GM23338 (cell line): ENCODE measurements around the gene NINJ2. TPM values are rescaled to one million over a fixed set of nuclear protein-coding genes. Genes with fewer than 3 reads are reported as not detected.
A peak's percentile ranks its signal among the peaks of the same experiment; 100 is the strongest.

Experiments used
- ATAC-seq: fragments of 200-7000 bp; cut with Tn5 transposase; 3 replicates; pipeline ENCODE4 v1.9.1; 2020
- DNase-seq: peaks from one replicate; pipeline ENCODE4 v3.0.0-alpha.2; 2015; ENCODE audit warnings: low spot score
- H2AFZ ChIP-seq: fragments of 200-600 bp; sonication (generic); 2 replicates; pipeline ENCODE4 v1.8.0; 2016; ENCODE audit warnings: antibody characterized with exemption, mild to moderate bottlenecking, moderate library complexity
- H3F3A ChIP-seq: fragments of 200-600 bp; sonication (generic); replicated peaks from 2 replicates; pipeline ENCODE4 v1.8.0; 2017; ENCODE audit warnings: antibody characterized with exemption, mixed run types, low read depth
- H3K27ac ChIP-seq: fragments of 200-600 bp; sonication (generic); 2 replicates; pipeline ENCODE4 v1.6.1; 2016; ENCODE audit warnings: low read depth
- H3K27me3 ChIP-seq: fragments of 200-600 bp; sonication (generic); 2 replicates; pipeline ENCODE4 v1.8.0; 2016; ENCODE audit warnings: mild to moderate bottlenecking, mixed run types, moderate library complexity; ENCODE audit not compliant: insufficient read depth
- H3K36me3 ChIP-seq: fragments of 200-600 bp; sonication (generic); 2 replicates; pipeline ENCODE4 v1.8.0; 2016; ENCODE audit warnings: mild to moderate bottlenecking; ENCODE audit not compliant: insufficient read depth
- H3K4me1 ChIP-seq: fragments of 200-600 bp; sonication (generic); 2 replicates; pipeline ENCODE4 v1.8.0; 2016; ENCODE audit warnings: mild to moderate bottlenecking, moderate library complexity; ENCODE audit not compliant: insufficient read depth
- H3K4me2 ChIP-seq: fragments of 200-600 bp; sonication (generic); 2 replicates; pipeline ENCODE4 v1.7.1; 2017; ENCODE audit warnings: mixed run types
- H3K4me3 ChIP-seq: fragments of 200-600 bp; sonication (generic); 2 replicates; pipeline ENCODE4 v1.6.1; 2016; ENCODE audit warnings: mixed run types
- H3K79me2 ChIP-seq: fragments of 200-600 bp; sonication (generic); replicated peaks from 2 replicates; pipeline ENCODE4 v1.8.0; 2017; ENCODE audit warnings: mild to moderate bottlenecking; ENCODE audit not compliant: insufficient read depth
- H3K9me2 ChIP-seq: fragments of 200-600 bp; sonication (generic); 2 replicates; pipeline ENCODE4 v1.8.0; 2017; ENCODE audit not compliant: insufficient read depth
- H4K20me1 ChIP-seq: fragments of 200-600 bp; sonication (generic); replicated peaks from 2 replicates; pipeline ENCODE4 v1.8.0; 2017; ENCODE audit warnings: mild to moderate bottlenecking; ENCODE audit not compliant: insufficient read depth
- H3K27ac Mint-ChIP-seq: 2 replicates; pipeline ENCODE4 v1.8.0; 2020; ENCODE audit warnings: inconsistent platforms, mild to moderate bottlenecking, moderate library complexity, mixed read lengths
- H3K27me3 Mint-ChIP-seq: 3 replicates; pipeline ENCODE4 v1.8.0; 2022; ENCODE audit warnings: low read depth, mild to moderate bottlenecking, moderate library complexity, mixed read lengths, inconsistent platforms; ENCODE audit not compliant: insufficient read depth, poor library complexity
- H3K36me3 Mint-ChIP-seq: 3 replicates; pipeline ENCODE4 v1.8.0; 2021; ENCODE audit warnings: low read depth, mild to moderate bottlenecking, inconsistent platforms, moderate library complexity, mixed read lengths
- H3K4me1 Mint-ChIP-seq: 3 replicates; pipeline ENCODE4 v1.8.0; 2020; ENCODE audit warnings: mild to moderate bottlenecking, inconsistent platforms, mixed read lengths
- H3K4me3 Mint-ChIP-seq: 3 replicates; pipeline ENCODE4 v1.8.0; 2021; ENCODE audit warnings: moderate library complexity, mild to moderate bottlenecking, inconsistent platforms, mixed read lengths
- H3K9me3 Mint-ChIP-seq: 3 replicates; pipeline ENCODE4 v1.8.0; 2020; ENCODE audit warnings: moderate library complexity, mild to moderate bottlenecking, inconsistent platforms, mixed read lengths
- CREB1 ChIP-seq: fragments of 250-450 bp; sonication (Bioruptor Pico); IDR thresholded peaks from 2 replicates; pipeline ENCODE4 v1.5.0; 2020; ENCODE audit warnings: low read depth, mild to moderate bottlenecking, moderate library complexity
- EZH2 ChIP-seq: fragments of 200-600 bp; sonication (generic); IDR thresholded peaks from one replicate; pipeline ENCODE4 v1.8.0; 2017; ENCODE audit warnings: antibody characterized with exemption, mild to moderate bottlenecking, low read depth; ENCODE audit not compliant: unreplicated experiment
- EZH2phosphoT487 ChIP-seq: fragments of 200-600 bp; sonication (generic); IDR thresholded peaks from one replicate; pipeline ENCODE4 v1.8.1; 2018; ENCODE audit warnings: antibody characterized with exemption; ENCODE audit not compliant: unreplicated experiment
- JUNB ChIP-seq: IDR thresholded peaks from one replicate; pipeline ENCODE4 v1.6.1; 2016; ENCODE audit warnings: antibody characterized with exemption; ENCODE audit not compliant: unreplicated experiment
- NANOG ChIP-seq: IDR thresholded peaks from 2 replicates; pipeline ENCODE4 v1.6.1; 2016; ENCODE audit warnings: antibody characterized with exemption, borderline replicate concordance
- POLR2AphosphoS5 ChIP-seq: IDR thresholded peaks from 2 replicates; pipeline ENCODE4 v1.6.1; 2016; ENCODE audit warnings: antibody characterized with exemption, low read depth
- STAT1 ChIP-seq: IDR thresholded peaks from one replicate; pipeline ENCODE4 v1.6.1; 2016; ENCODE audit warnings: antibody characterized with exemption; ENCODE audit not compliant: unreplicated experiment
- ZNF331 ChIP-seq: fragments of 250-450 bp; sonication (Bioruptor Pico); IDR thresholded peaks from 2 replicates; pipeline ENCODE4 v1.5.0; 2020; ENCODE audit warnings: low read depth, mild to moderate bottlenecking, moderate library complexity
- polyA plus RNA-seq: library from polyadenylated mRNA; unstranded; fragments of >200 nt; fragmentation: Nextera tagmentation; extraction: Ambion mirVana; gene quantifications from 2 replicates; pipeline ENCODE4 v1.2.1, GENCODE V29; 2016
- total RNA-seq: library from RNA; depleted of rRNA; stranded (reverse); fragments of >200 nt; shearing (Covaris generic); gene quantifications from 2 replicates; pipeline ENCODE4 v1.2.3, GENCODE V29; 2014
- TF ChIP-seq, protein P1 (sequence below), 2 experiments: fragments of 200-600 bp in 1 of 2; sonication (generic) in 1 of 2; conservative IDR thresholded peaks; 2 replicates each; pipeline versions ENCODE4 v1.5.1 to v1.6.1; 2016 to 2017; ENCODE audit warnings: antibody characterized with exemption in 2 of 2, low read depth in 2 of 2, mild to moderate bottlenecking in 2 of 2, moderate library complexity in 1 of 2
- TF ChIP-seq, protein P2 (sequence below): IDR thresholded peaks from 2 replicates; pipeline ENCODE4 v1.6.1; 2016; ENCODE audit warnings: antibody characterized with exemption
- TF ChIP-seq, protein P3 (sequence below): fragments of 250-450 bp; sonication (Bioruptor Pico); IDR thresholded peaks from 2 replicates; pipeline ENCODE4 v1.5.0; 2020; ENCODE audit warnings: mild to moderate bottlenecking, moderate library complexity

NINJ2 gene
- total and polyA plus RNA-seq, 2 experiments from 2014 or later, result 0.94 to 2.6 TPM

- TF ChIP-seq POLR2AphosphoS5, result no peak
- TF ChIP-seq, protein P1, sequence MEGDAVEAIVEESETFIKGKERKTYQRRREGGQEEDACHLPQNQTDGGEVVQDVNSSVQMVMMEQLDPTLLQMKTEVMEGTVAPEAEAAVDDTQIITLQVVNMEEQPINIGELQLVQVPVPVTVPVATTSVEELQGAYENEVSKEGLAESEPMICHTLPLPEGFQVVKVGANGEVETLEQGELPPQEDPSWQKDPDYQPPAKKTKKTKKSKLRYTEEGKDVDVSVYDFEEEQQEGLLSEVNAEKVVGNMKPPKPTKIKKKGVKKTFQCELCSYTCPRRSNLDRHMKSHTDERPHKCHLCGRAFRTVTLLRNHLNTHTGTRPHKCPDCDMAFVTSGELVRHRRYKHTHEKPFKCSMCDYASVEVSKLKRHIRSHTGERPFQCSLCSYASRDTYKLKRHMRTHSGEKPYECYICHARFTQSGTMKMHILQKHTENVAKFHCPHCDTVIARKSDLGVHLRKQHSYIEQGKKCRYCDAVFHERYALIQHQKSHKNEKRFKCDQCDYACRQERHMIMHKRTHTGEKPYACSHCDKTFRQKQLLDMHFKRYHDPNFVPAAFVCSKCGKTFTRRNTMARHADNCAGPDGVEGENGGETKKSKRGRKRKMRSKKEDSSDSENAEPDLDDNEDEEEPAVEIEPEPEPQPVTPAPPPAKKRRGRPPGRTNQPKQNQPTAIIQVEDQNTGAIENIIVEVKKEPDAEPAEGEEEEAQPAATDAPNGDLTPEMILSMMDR (conservative IDR thresholded peaks at IDR 0.05; ENCODE audit: low read depth in 2 of 2), result no peak
These were observed 120.2 kb downstream of the NINJ2 start (continued) for GRCh38 chr12:543114-543451.

DNA sequence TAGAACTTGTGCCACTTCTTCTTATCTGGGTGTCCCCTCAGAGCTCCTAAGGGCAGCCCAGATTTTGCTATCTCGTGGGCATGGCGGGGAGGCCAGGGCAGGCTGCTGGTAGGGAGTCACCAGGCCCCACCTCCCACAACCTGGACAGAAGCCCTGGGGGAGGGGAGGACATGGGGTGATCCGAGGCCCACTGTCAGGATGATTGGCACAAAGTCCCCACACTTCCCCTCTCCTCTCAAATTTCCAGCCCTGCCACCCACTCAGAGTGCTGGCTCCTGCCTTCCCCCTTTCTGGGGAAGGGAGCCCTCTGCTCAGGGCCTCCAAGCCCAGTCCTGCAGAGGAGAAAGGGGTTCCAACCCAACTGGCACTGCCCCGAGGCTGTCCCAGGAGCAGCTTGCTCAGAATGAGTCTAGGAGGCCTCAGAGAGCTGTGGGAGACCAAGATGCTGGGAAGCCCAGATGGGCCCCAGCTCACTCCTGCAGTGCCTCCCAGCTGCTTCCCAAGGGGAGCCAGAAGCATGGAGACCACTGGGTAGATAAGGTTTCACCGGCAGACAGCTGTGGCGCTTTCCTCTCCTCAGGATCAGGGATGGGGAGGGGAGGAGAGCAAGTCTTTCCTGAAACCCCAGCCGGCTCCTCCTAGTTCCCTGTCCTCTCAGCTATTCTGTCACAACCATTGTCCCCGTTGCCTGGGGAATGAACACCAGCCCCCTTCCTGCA lies 120.7 kb downstream of the NINJ2 start:
- Histone ChIP-seq H3K36me3 (no peaks in the 10 kb centered on the region), H4K20me1 (no peaks in the 10 kb centered on the region), H3K4me2 (no peak overlapping the region), H3K9me2 (no peaks in the 10 kb centered on the region), H2AFZ (no peak overlapping the region), H3K79me2 (no peaks in the 10 kb centered on the region), H3K27ac (no peak overlapping the region), H3K4me3 (no peak overlapping the region), H3F3A (no peaks in the 10 kb centered on the region), H3K4me1 (peaks cover 6% of the 10 kb centered on the region; the same call in 1 of the 2 replicates), H3K27me3 (peaks cover 7% of the 10 kb centered on the region)
- Mint-ChIP-seq H3K4me3 (no peak overlapping the region), H3K4me1 (peaks cover 16% of the 10 kb centered on the region), H3K27ac (0 out of 2 replicates have a peak overlapping the region, but pooled peaks have one; percentile 36), H3K27me3 (peaks cover 11% of the 10 kb centered on the region), H3K9me3 (no peaks in the 10 kb centered on the region), H3K36me3 (peaks cover 3% of the 10 kb centered on the region; the same call in 1 of the 3 replicates)
- no peak for DNase-seq
- no peak for ATAC-seq
- TF ChIP-seq CREB1 (CRISPR knock-in tag) (no peak), ZNF331 (no peak), NANOG (no peak), EZH2 (no peak), JUNB (no peak), STAT1 (no peak), POLR2AphosphoS5 (no peak), EZH2phosphoT487 (no peak)
- TF ChIP-seq, protein P2, sequence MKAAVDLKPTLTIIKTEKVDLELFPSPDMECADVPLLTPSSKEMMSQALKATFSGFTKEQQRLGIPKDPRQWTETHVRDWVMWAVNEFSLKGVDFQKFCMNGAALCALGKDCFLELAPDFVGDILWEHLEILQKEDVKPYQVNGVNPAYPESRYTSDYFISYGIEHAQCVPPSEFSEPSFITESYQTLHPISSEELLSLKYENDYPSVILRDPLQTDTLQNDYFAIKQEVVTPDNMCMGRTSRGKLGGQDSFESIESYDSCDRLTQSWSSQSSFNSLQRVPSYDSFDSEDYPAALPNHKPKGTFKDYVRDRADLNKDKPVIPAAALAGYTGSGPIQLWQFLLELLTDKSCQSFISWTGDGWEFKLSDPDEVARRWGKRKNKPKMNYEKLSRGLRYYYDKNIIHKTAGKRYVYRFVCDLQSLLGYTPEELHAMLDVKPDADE, result no peak
- TF ChIP-seq, protein P1 (conservative IDR thresholded peaks at IDR 0.05; ENCODE audit: low read depth in 2 of 2), result no peak
- TF ChIP-seq, protein P3, sequence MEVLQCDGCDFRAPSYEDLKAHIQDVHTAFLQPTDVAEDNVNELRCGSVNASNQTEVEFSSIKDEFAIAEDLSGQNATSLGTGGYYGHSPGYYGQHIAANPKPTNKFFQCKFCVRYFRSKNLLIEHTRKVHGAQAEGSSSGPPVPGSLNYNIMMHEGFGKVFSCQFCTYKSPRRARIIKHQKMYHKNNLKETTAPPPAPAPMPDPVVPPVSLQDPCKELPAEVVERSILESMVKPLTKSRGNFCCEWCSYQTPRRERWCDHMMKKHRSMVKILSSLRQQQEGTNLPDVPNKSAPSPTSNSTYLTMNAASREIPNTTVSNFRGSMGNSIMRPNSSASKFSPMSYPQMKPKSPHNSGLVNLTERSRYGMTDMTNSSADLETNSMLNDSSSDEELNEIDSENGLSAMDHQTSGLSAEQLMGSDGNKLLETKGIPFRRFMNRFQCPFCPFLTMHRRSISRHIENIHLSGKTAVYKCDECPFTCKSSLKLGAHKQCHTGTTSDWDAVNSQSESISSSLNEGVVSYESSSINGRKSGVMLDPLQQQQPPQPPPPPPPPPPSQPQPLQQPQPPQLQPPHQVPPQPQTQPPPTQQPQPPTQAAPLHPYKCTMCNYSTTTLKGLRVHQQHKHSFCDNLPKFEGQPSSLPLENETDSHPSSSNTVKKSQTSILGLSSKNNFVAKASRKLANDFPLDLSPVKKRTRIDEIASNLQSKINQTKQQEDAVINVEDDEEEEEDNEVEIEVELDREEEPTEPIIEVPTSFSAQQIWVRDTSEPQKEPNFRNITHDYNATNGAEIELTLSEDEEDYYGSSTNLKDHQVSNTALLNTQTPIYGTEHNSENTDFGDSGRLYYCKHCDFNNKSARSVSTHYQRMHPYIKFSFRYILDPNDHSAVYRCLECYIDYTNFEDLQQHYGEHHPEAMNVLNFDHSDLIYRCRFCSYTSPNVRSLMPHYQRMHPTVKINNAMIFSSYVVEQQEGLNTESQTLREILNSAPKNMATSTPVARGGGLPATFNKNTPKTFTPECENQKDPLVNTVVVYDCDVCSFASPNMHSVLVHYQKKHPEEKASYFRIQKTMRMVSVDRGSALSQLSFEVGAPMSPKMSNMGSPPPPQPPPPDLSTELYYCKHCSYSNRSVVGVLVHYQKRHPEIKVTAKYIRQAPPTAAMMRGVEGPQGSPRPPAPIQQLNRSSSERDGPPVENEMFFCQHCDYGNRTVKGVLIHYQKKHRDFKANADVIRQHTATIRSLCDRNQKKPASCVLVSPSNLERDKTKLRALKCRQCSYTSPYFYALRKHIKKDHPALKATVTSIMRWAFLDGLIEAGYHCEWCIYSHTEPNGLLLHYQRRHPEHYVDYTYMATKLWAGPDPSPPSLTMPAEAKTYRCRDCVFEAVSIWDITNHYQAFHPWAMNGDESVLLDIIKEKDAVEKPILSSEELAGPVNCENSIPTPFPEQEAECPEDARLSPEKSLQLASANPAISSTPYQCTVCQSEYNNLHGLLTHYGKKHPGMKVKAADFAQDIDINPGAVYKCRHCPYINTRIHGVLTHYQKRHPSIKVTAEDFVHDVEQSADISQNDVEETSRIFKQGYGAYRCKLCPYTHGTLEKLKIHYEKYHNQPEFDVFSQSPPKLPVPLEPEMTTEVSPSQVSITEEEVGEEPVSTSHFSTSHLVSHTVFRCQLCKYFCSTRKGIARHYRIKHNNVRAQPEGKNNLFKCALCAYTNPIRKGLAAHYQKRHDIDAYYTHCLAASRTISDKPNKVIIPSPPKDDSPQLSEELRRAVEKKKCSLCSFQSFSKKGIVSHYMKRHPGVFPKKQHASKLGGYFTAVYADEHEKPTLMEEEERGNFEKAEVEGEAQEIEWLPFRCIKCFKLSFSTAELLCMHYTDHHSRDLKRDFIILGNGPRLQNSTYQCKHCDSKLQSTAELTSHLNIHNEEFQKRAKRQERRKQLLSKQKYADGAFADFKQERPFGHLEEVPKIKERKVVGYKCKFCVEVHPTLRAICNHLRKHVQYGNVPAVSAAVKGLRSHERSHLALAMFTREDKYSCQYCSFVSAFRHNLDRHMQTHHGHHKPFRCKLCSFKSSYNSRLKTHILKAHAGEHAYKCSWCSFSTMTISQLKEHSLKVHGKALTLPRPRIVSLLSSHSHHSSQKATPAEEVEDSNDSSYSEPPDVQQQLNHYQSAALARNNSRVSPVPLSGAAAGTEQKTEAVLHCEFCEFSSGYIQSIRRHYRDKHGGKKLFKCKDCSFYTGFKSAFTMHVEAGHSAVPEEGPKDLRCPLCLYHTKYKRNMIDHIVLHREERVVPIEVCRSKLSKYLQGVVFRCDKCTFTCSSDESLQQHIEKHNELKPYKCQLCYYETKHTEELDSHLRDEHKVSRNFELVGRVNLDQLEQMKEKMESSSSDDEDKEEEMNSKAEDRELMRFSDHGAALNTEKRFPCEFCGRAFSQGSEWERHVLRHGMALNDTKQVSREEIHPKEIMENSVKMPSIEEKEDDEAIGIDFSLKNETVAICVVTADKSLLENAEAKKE (CRISPR knock-in tag), result no peak
